ENCODE data around the gene CAPRIN2.

- TF ChIP-seq FOXP2 (optimal IDR thresholded peaks at IDR 0.05; ENCODE audit: control extremely low read depth, extremely low read length, insufficient read depth) = no peak
- no peak for TF ChIP-seq EZH2 (IDR thresholded peaks at IDR 0.05)
- no peak for TF ChIP-seq POLR2AphosphoS5 (IDR thresholded peaks at IDR 0.05; ENCODE audit: borderline replicate concordance, low read depth, low read length)
These were observed 93.5 kb downstream of the CAPRIN2 start for GRCh38 chr12:30661210-30661609.
